Activated CD4-positive, alpha-beta T cell treated with anti-CD3 and anti-CD28 coated beads for 36 hours (primary cell): Measurements from ENCODE around the gene CARD9. TPM values are rescaled to one million over a fixed set of nuclear protein-coding genes. Genes with fewer than 3 reads are reported as not detected.

Experiments
- ATAC-seq: fragments of 200-7000 bp; cut with Tn5 transposase; one replicate; pipeline ENCODE4 v1.10.0; 2021; ENCODE audit warnings: mild to moderate bottlenecking, moderate library complexity
- CTCF ChIA-PET: fragments of 350-600 bp; sonication (Branson Sonifier 250); formaldehyde crosslinking; loops from one replicate; lab custom pipeline; 2021; ENCODE audit warnings: antibody characterized with exemption; lab: Charles Lee
- POLR2A ChIA-PET: fragments of 350-600 bp; sonication (Branson Sonifier 250); formaldehyde crosslinking; loops from one replicate; lab custom pipeline; 2021; ENCODE audit warnings: antibody characterized with exemption, inconsistent platforms; lab: Charles Lee
- DNase-seq: peaks from one replicate; pipeline ENCODE4 v3.0.0-alpha.2; 2020
- H3K27ac Mint-ChIP-seq: one replicate; pipeline ENCODE4 v1.8.0; 2021; ENCODE audit warnings: mixed read lengths
- H3K27me3 Mint-ChIP-seq: one replicate; pipeline ENCODE4 v1.8.0; 2021; ENCODE audit warnings: mixed read lengths
- H3K36me3 Mint-ChIP-seq: one replicate; pipeline ENCODE4 v1.8.0; 2021; ENCODE audit warnings: low read depth, mixed read lengths
- H3K4me1 Mint-ChIP-seq: one replicate; pipeline ENCODE4 v1.8.0; 2021; ENCODE audit warnings: mixed read lengths
- H3K4me3 Mint-ChIP-seq: one replicate; pipeline ENCODE4 v1.8.0; 2021; ENCODE audit warnings: mild to moderate bottlenecking, moderate library complexity, mixed read lengths
- H3K9me3 Mint-ChIP-seq: one replicate; pipeline ENCODE4 v1.8.0; 2021; ENCODE audit warnings: low read depth, mixed read lengths
- intact Hi-C, 2 experiments: fragments of 100-400 bp; cut with DNase I in 1 of 2; cut with micrococcal nuclease in 1 of 2; formaldehyde crosslinking; loops; one replicate each; pipeline versions ENCODE4 v1.14.2 to v1.15.1; 2022 to 2024; cut with DNase I, micrococcal nuclease
- total RNA-seq, 2 experiments: library from RNA; stranded (reverse); gene quantifications; one replicate each; pipeline ENCODE4 v1.2.3, GENCODE V29; 2021

Gene CARD9
- total RNA-seq, 2 experiments from 2014 or later = 0.98 to 1.1 TPM

DNA sequence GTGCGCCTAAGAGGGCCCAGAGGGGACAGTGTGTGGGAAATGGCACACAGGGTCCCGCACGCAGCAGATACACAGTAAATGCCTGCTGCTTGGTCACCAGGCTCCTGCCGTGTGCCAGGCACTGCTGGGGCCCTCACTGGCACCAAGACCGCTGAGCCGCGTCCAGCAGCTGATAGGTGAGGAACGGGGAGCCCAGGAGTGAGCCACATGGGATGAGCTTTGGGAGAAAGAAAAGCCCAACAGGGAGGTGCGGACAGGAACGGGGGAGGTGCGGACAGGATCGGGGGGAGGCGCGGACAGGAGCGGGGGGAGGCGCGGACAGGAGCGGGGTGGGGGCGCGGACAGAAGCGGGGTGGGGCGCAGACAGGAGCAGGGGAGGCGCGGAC lies 29.6 kb downstream of the CARD9 start:
- ATAC-seq (no peak), DNase-seq (no peak)
- intact Hi-C loops = no loop called here
- no peaks in the 10 kb centered on the region for H3K27me3 Mint-ChIP-seq
- no peaks in the 10 kb centered on the region for H3K9me3 Mint-ChIP-seq
- H3K27ac Mint-ChIP-seq = no peak overlapping the region
- ChIA-PET POLR2A (no interaction called here), CTCF (interaction anchor here (0.7 kb wide), 1 partner anchor 1195 kb away, joined by 3 read pairs; no protein-coding TSS in a partner anchor)
- no peaks in the 10 kb centered on the region for H3K4me1 Mint-ChIP-seq
- H3K4me3 Mint-ChIP-seq = no peak overlapping the region
- H3K36me3 Mint-ChIP-seq = no peaks in the 10 kb centered on the region

DNA sequence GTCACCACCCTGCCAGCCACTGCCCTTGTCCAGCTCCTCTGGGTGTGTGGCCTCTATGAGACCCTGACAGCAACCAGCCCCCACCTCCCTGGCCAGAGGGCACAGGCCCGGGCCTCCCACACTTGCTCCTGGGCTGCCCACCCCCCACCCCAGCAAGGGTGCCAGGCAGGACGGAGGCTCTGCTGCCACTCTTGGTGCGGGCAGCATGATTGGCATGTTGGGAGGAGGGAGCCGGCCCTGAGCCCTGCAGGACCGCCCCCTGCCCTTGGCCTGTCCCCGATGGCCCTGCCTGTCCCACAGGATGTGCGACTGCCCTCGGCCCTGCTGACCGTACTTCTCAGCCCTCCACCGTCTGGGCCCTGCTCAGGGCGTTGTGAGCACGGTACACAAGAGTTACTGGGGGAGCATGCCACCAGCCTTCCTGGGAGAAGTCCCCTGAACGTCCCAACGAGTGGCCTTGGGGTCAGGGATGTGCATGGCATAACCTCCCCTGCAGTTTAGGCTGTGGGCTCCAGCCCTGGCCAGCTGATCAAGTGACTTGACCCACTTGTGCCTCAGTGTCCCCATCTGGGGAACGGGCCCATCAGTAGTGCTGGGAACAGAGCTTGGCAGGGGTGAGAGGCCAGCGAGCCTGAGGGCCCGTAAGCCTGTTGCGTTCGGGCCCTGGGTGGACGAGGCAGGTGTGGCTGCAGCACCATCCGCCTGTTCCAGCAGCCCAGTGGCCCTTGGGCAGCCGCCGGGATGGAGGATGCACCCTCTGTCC lies 30.2 kb downstream of the CARD9 start:
- Mint-ChIP-seq H3K9me3 (no peaks in the 10 kb centered on the region), H3K4me3 (no peak overlapping the region), H3K27ac (no peak overlapping the region), H3K27me3 (no peaks in the 10 kb centered on the region), H3K4me1 (no peaks in the 10 kb centered on the region), H3K36me3 (no peaks in the 10 kb centered on the region)
- POLR2A ChIA-PET = no interaction called here
- DNase-seq (no peak), ATAC-seq (no peak)
- intact Hi-C loops = no loop called here
- CTCF ChIA-PET = interaction anchor here (0.7 kb wide), 1 partner anchor 1196 kb away, joined by 3 read pairs; no protein-coding TSS in a partner anchor

DNA sequence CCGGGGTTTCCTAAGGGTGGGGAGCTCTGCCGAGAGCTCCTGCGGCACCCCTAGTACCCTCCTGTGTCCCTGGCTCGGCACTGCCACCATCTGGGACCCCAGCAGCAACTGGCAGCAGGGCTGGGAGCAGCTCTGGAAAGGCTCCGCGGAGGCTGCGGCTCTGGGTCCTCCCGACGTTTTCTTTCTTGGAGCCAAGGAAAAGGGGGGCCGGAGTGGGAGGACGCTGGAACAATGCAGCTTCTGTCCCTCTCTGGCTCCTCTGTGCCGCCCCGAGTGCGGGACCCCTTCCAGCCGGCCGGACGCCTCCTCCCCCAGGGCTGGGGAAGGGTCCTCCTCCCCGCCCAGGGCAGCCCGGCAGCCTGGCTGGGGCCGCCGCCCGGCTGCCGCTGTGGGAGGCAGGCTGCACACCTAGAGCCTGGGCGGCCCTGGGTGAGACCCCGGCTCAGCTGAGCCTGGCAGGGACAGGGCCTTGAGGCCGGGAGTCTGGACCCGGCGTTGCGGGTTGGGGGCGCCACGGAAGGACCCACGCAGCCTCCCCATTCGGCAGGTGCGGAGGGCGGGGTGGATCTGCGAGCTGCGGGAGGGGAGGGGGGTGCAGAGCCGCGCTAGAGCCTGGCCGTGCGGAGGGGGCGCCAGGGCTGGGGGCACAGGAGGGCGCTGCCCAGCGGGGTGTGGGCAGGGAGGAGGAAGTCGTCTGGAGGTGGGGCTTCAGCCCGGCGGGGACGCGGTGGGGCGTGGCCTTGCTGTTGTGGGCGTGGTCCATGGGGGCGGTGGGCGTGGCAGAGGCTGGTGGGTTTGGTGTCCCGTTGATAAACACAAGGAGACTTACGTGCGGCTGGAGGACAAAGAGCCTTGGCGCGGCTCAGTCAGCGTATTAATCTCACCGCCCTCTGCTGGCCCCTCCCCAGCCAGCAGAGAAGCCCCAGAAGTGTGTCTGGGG lies 31.0 kb downstream of the CARD9 start:
- Mint-ChIP-seq H3K4me3 (no peak overlapping the region), H3K9me3 (no peaks in the 10 kb centered on the region), H3K27me3 (no peaks in the 10 kb centered on the region), H3K4me1 (no peaks in the 10 kb centered on the region), H3K27ac (no peak overlapping the region), H3K36me3 (no peaks in the 10 kb centered on the region)
- intact Hi-C loops = loop anchor here in 1 of 2 experiments (1.0 kb wide), 2 partner anchors 21 to 75 kb away; partner anchors contain the start of gene DNLZ
- ATAC-seq (peak; percentile 71), DNase-seq (peak; percentile 81)
- CTCF ChIA-PET = no interaction called here
- POLR2A ChIA-PET = no interaction called here

DNA sequence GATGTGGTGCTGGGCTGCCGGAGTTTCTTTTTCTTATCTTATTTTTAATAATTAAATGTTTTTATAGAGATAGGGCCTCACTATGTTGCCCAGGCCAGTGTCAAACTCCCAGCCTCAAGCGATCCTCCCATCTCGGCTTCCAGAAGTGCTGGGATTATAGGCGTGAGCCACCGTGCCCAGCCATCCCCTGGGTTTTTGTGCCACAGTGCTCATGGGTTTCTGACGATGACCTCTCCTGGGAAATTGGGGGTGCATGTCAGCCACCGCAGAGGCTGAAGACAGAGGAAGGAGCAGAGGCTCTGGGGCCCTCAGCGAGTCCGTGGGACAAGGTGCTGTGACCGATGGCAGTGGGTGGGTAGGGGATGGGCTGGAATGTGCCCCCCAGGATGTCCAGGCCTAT lies 31.7 kb downstream of the CARD9 start:
- H3K4me3 Mint-ChIP-seq = no peak overlapping the region
- no peak overlapping the region for H3K27ac Mint-ChIP-seq

DNA sequence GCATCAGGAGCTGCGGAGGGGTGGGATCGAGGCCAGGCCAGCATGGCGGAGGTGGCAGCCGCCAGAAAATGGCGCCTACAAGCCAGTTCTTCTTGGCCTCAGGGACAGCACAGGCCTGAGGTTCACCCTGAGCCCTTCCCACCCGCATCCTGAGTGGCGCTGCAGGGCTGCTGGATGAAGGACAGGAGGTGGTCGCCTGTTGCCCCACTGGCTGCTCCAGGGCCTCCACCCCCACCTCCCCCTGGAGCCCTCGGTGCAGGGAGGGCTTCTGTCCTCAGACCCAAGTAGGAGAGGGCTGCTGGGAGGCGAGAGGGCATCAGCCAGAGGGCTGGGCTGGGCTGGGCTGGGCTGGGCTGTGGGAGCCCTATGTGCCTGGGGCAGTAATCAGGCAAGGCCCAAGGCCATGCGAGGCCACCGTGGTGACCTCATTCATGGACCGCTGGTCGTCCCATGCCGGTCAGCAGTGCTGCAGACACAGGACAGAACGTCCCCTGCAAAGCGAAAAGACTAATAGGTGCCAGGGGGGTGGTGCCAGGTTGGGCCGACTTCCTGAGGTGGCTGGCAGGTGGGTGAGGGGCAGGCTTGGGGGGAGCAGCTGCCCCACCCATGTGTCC lies 32.3 kb downstream of the CARD9 start:
- no peak for ATAC-seq

More for the DNA sequence above, 31.7 kb downstream of the CARD9 start:
- ChIA-PET CTCF (no interaction called here), POLR2A (no interaction called here)
- Mint-ChIP-seq H3K4me1 (no peaks in the 10 kb centered on the region), H3K36me3 (no peaks in the 10 kb centered on the region), H3K9me3 (no peaks in the 10 kb centered on the region), H3K27me3 (no peaks in the 10 kb centered on the region)
- intact Hi-C loops = loop anchor here in 1 of 2 experiments (1.0 kb wide), 2 partner anchors 22 to 74 kb away; partner anchors contain the start of gene DNLZ
- no peak for ATAC-seq
- DNase-seq = no peak

DNA sequence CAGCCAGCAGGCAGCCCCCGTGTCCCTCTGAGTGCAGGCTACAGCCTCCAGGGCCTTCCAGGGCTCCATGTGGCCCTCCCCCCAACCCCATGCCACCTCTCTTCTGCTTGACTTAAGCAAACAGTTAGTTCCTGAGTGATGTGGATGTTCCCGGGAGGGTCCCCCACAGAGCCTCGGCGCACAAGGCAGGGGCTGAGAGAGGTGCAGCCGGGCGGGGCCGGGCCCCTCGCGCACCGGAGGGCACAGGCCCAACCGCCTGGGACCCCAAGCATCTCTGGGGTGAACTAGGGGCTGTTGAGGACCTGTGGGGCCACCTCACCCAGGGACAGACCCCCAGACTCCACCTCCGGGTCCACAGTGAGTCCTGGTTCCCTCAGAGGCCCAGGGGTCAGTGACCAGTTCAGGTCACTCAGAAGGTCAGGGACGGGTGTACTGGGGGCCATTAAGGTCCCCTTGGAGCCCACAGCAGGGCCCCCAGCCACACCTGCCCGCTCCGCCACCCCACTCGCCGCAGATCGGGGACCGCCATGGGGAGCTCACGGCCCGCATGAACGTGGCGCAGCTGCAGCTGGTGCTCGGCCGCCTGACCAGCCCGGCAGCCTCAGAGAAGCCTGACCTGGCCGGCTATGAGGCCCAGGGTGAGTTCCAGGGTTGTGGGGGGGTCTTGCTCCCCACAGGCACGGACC lies 33.0 kb downstream of the CARD9 start:
- Mint-ChIP-seq H3K4me1 (no peaks in the 10 kb centered on the region), H3K36me3 (no peaks in the 10 kb centered on the region), H3K4me3 (no peak overlapping the region), H3K27me3 (no peaks in the 10 kb centered on the region), H3K9me3 (no peaks in the 10 kb centered on the region), H3K27ac (no peak overlapping the region)
- ChIA-PET POLR2A (no interaction called here), CTCF (no interaction called here)
- ATAC-seq = no peak
- intact Hi-C loops = no loop called here
- no peak for DNase-seq

More for the DNA sequence above, 32.3 kb downstream of the CARD9 start:
- ChIA-PET POLR2A (no interaction called here), CTCF (no interaction called here)
- Mint-ChIP-seq H3K27ac (no peak overlapping the region), H3K9me3 (no peaks in the 10 kb centered on the region), H3K4me3 (no peak overlapping the region), H3K27me3 (no peaks in the 10 kb centered on the region), H3K4me1 (no peaks in the 10 kb centered on the region), H3K36me3 (no peaks in the 10 kb centered on the region)
- intact Hi-C loops = no loop called here
- no peak for DNase-seq

DNA sequence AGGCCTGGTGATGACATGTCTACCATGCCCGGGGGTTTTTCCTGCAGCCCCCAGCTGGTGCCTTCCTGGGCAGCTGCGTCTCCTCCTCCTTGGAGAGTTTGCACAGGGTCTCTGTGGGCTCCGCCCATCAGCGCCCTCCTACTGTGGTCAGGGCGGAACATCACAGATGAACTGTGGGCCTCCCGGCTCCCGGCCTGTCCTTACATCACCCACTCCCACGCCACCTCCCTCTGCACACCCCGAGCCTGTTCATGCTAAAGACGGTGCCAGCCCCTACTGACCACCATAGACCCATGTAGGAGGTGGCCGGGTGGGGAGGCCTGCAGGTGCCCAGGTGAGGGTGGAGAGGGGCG lies 33.5 kb downstream of the CARD9 start:
- no peaks in the 10 kb centered on the region for H3K27me3 Mint-ChIP-seq
- H3K36me3 Mint-ChIP-seq = no peaks in the 10 kb centered on the region
- no peaks in the 10 kb centered on the region for H3K4me1 Mint-ChIP-seq
- CTCF ChIA-PET = no interaction called here
- no peak overlapping the region for H3K27ac Mint-ChIP-seq
- no peak for DNase-seq
- ATAC-seq = no peak
- POLR2A ChIA-PET = no interaction called here
- no peak overlapping the region for H3K4me3 Mint-ChIP-seq
- H3K9me3 Mint-ChIP-seq = no peaks in the 10 kb centered on the region
- intact Hi-C loops = loop anchor here in 1 of 2 experiments (1.0 kb wide), 1 partner anchor 60 kb away; the partner anchor contains the start of gene SNAPC4

DNA sequence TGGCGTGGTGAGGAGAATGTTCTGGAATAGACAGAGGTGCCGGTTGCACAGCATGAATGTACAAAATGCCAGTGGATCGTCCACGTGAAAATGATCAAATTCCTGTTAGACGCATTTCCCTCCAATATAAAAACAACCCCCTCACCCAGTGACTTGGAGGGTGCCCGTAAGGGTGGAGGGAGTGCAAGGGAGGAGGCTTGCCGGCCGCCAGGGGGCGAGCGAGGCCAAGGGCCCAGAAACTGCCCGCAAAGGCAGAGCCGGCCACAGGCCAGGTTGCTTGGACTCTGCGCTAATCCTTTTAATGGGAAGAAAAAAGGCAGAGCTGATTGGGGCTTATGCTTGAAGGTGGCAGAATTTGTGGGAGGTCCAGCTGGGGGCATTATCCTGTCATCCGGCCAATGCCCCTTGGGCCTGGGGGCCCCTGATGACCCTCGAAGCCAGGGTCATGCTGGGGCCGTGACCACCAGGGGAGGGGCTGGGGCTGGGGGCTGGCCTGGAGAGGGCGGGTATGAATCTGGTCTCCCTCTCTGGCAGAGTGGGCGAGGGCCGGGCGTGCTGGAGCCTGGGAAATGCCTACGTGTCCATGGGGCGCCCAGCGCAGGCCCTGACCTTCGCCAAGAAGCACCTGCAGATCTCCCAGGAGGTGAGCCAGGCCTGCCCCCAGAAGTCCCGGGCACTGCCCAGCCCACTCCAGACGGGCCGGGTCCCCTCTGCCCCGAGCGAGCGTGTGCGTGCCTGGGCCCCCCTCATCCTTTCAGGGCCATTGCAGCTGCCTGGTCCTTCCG lies 34.1 kb downstream of the CARD9 start:
- CTCF ChIA-PET = no interaction called here
- H3K27ac Mint-ChIP-seq = no peak overlapping the region
- H3K9me3 Mint-ChIP-seq = no peaks in the 10 kb centered on the region
- H3K4me1 Mint-ChIP-seq = no peaks in the 10 kb centered on the region
- H3K4me3 Mint-ChIP-seq = no peak overlapping the region
- POLR2A ChIA-PET = no interaction called here
- DNase-seq = peak; percentile 59
- no peak for ATAC-seq
- no peaks in the 10 kb centered on the region for H3K27me3 Mint-ChIP-seq
- intact Hi-C loops = loop anchor here in 1 of 2 experiments (1.0 kb wide), 1 partner anchor 61 kb away; the partner anchor contains the start of gene SNAPC4
- H3K36me3 Mint-ChIP-seq = no peaks in the 10 kb centered on the region

DNA sequence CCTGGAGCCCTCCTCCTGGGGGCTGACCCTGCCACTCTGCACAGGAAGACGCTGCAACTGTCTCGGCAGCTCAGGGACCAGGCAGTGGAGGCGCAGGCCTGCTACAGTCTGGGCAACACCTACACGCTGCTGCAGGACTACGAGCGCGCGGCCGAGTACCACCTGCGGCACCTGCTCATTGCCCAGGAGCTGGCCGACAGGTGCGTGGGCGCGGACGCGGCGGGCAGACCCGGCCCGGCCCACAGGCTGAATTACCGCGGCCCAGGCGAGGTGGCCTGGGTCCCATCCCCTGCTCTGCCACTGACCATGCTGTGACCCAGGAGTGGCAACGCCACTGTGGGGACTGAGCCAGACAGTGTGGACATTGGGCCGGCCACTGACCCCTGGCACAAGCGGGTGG lies 35.0 kb downstream of the CARD9 start:
- no peak overlapping the region for H3K27ac Mint-ChIP-seq
- intact Hi-C loops = no loop called here
- H3K9me3 Mint-ChIP-seq = no peaks in the 10 kb centered on the region
- H3K27me3 Mint-ChIP-seq = no peaks in the 10 kb centered on the region
- ChIA-PET POLR2A (no interaction called here), CTCF (interaction anchor here (0.7 kb wide), 1 partner anchor 61 kb away, joined by 3 read pairs; no protein-coding TSS in a partner anchor)
- no peaks in the 10 kb centered on the region for H3K4me1 Mint-ChIP-seq
- no peak for ATAC-seq
- no peaks in the 10 kb centered on the region for H3K36me3 Mint-ChIP-seq
- DNase-seq = no peak
- H3K4me3 Mint-ChIP-seq = no peak overlapping the region
